DND-41 (cell line): ENCODE measurements around the gene SEMA3A.
"Not testable (repeated sequence)": the region's sequence is repeated elsewhere in the genome, so short reads cannot be mapped to it uniquely, and the experiment has no call there.

Experiments used
- CTCF ChIP-seq: IDR thresholded peaks from 2 replicates; pipeline ENCODE4 v1.5.1; 2012; ENCODE audit warnings: borderline replicate concordance, low read length, moderate library complexity, mild to moderate bottlenecking; ENCODE audit not compliant: poor library complexity, severe bottlenecking; ENCODE audit errors: extremely low read depth
- EZH2 ChIP-seq: IDR thresholded peaks from 3 replicates; pipeline ENCODE4 v1.6.1; 2012; ENCODE audit warnings: borderline replicate concordance, low read depth, mild to moderate bottlenecking, moderate library complexity, low read length, inconsistent platforms; ENCODE audit not compliant: severe bottlenecking

DNA sequence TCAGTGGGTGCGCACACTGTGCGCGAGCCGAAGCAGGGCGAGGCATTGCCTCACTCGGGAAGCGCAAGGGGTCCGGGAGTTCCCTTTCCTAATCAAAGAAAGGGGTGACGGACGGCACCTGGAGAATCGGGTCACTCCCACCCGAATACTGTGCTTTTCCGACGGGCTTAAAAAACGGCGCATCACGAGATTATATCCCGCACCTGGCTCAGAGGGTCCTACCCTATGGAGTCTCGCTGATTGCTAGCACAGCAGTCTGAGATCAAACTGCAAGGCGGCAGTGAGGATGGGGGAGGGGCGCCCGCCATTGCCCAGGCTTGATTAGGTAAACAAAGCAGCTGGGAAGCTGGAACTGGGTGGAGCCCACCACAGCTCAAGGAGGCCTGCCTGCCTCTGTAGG lies 44.2 kb downstream of the SEMA3A start:
- TF ChIP-seq CTCF, EZH2: not testable (repeated sequence)
